Testis (tissue), 2 donors: ENCODE results near the gene SLC2A9.

Experiments used
- CTCF ChIP-seq, 3 experiments: fragments of 450-650 bp in 2 of 3; fragments of 200-600 bp in 1 of 3; sonication (generic) in 1 of 3; IDR thresholded peaks; one replicate each; pipeline ENCODE4 v1.5.1; 2016 to 2019; ENCODE audit warnings: antibody characterized with exemption in 3 of 3, mild to moderate bottlenecking in 2 of 3, moderate library complexity in 1 of 3
- POLR2A ChIP-seq: fragments of 450-650 bp; IDR thresholded peaks from one replicate; pipeline ENCODE4 v1.6.1; 2017; ENCODE audit warnings: antibody characterized with exemption, mild to moderate bottlenecking, moderate library complexity

- TF ChIP-seq POLR2A: no peak
- TF ChIP-seq CTCF (IDR thresholded peaks at IDR 0.05): no peak
Measured at GRCh38 chr4:9943761-9944160, 77.5 kb downstream of the SLC2A9 start.
